ENCODE data around the gene CRYBA2. TPM values are rescaled to one million over a fixed set of nuclear protein-coding genes. Genes with fewer than 3 reads are reported as not detected.

CRYBA2 gene
- total RNA-seq, 4 donors from 2014 or later: not detected

DNA sequence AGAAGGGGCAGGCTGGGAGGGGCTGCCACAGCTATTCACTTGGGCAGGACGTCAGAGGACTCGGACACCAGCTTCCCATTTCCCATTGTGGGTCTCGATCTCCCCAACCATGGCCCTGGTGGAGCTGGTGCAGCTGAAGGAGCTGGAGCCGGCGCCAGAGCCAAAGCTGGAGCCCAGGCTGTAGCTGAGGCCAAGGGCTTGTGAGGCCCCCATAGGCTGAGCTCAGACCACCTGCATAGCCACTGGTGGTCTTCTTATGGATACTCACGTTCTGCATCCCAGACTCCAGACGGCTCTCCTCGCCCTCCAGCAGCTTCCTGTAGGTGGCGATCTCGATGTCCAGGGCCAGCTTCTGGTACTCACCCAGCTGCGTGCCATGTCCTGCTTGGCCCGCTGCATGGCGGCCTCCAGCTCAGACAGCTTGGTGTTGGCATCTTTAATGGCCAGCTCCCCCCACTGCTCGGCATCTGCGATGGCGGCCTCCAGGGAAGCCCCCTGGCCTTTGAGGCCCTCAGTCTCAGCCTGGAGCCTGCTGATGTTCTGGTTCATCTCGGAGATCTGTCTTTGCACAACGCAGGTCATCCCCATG is 39.8 kb downstream of the CRYBA2 start:
- peaks cover 6 to 17% (median 10%) of the 10 kb centered on the region in 3 donors for H3K27me3 ChIP-seq
- H3K9me3 ChIP-seq: no peaks in the 10 kb centered on the region
- intact Hi-C loops (cut with DNase I; ENCODE audit: low total_unique reads): no loop called here
- H3K27ac ChIP-seq: no peak overlapping the region
- no peak for ATAC-seq
- in situ Hi-C loops (cut with MboI; ENCODE audit: low sequenced_read_pairs in 4 of 4): no loop called here
- no peaks in the 10 kb centered on the region for H3K36me3 ChIP-seq
- no peak for DNase-seq
- no peak overlapping the region for H3K4me3 ChIP-seq
- no peaks in the 10 kb centered on the region for H3K4me1 ChIP-seq
- no peak for TF ChIP-seq POLR2A (IDR thresholded peaks at IDR 0.05)
- TF ChIP-seq, protein P1, sequence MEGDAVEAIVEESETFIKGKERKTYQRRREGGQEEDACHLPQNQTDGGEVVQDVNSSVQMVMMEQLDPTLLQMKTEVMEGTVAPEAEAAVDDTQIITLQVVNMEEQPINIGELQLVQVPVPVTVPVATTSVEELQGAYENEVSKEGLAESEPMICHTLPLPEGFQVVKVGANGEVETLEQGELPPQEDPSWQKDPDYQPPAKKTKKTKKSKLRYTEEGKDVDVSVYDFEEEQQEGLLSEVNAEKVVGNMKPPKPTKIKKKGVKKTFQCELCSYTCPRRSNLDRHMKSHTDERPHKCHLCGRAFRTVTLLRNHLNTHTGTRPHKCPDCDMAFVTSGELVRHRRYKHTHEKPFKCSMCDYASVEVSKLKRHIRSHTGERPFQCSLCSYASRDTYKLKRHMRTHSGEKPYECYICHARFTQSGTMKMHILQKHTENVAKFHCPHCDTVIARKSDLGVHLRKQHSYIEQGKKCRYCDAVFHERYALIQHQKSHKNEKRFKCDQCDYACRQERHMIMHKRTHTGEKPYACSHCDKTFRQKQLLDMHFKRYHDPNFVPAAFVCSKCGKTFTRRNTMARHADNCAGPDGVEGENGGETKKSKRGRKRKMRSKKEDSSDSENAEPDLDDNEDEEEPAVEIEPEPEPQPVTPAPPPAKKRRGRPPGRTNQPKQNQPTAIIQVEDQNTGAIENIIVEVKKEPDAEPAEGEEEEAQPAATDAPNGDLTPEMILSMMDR (IDR thresholded peaks at IDR 0.05 in 4 of 5, conservative IDR thresholded peaks at IDR 0.05 in 1 of 5): no peak

DNA sequence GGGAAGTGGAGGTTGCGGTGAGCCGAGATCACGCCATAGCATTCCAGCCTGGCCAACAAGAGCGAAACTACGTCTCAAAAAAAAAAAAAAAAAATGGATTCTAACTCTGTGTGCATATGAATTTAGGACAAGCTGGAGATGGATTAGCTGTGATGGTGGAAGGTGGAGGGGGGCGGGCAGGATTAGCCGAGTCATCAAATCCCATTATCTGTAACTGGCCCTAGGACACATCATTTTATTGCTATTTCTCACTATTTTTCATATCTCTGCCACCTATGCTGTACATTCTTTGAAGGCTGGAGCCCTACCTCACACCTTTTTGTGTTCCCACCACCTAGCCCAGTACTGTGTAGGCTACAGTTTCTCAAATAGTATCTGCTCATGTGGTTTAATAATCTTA is 41.1 kb downstream of the CRYBA2 start:
- no peak overlapping the region for H3K27ac ChIP-seq
- no peaks in the 10 kb centered on the region for H3K9me3 ChIP-seq
- no peak for TF ChIP-seq POLR2A (IDR thresholded peaks at IDR 0.05)
- TF ChIP-seq, protein P1 (IDR thresholded peaks at IDR 0.05 in 4 of 5, conservative IDR thresholded peaks at IDR 0.05 in 1 of 5): no peak
- DNase-seq: no peak
- H3K4me1 ChIP-seq: no peaks in the 10 kb centered on the region
- in situ Hi-C loops (cut with MboI; ENCODE audit: low sequenced_read_pairs in 4 of 4): no loop called here
- H3K27me3 ChIP-seq: peaks cover 0 to 8% (median 3%) of the 10 kb centered on the region in 3 donors
- intact Hi-C loops (cut with DNase I; ENCODE audit: low total_unique reads): no loop called here
- ATAC-seq: no peak
- H3K4me3 ChIP-seq: no peak overlapping the region
- no peaks in the 10 kb centered on the region for H3K36me3 ChIP-seq

DNA sequence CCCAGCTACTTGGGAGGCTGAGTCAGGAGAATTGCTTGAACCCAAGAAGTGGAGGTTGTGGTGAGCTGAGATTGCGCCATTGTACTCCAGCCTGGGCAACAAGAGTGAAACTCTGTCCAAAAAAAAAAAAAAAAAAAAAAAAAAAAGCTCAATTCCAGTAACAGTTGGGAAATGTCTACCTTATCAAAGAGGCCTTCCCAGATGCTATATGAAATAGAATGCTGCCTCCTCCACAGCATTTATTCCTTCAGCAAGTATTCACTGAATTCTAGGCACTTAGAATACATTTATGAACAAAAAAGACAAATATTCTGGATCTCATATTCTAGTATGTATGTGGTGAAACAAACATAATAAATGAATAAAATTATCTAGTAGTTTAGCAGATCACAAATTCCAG is 46.6 kb downstream of the CRYBA2 start:
- Histone ChIP-seq H3K27me3 (peaks cover 4 to 22% (median 9%) of the 10 kb centered on the region in 3 donors), H3K4me3 (no peak overlapping the region), H3K4me1 (no peaks in the 10 kb centered on the region), H3K27ac (no peak overlapping the region), H3K9me3 (no peaks in the 10 kb centered on the region), H3K36me3 (no peaks in the 10 kb centered on the region)
- no peak for DNase-seq
- TF ChIP-seq, protein P1 (IDR thresholded peaks at IDR 0.05 in 4 of 5, conservative IDR thresholded peaks at IDR 0.05 in 1 of 5): no peak
- no peak for TF ChIP-seq POLR2A (IDR thresholded peaks at IDR 0.05)
- in situ Hi-C loops (cut with MboI; ENCODE audit: low sequenced_read_pairs in 4 of 4) (no loop called here), intact Hi-C loops (cut with DNase I; ENCODE audit: low total_unique reads) (no loop called here)
- no peak for ATAC-seq

DNA sequence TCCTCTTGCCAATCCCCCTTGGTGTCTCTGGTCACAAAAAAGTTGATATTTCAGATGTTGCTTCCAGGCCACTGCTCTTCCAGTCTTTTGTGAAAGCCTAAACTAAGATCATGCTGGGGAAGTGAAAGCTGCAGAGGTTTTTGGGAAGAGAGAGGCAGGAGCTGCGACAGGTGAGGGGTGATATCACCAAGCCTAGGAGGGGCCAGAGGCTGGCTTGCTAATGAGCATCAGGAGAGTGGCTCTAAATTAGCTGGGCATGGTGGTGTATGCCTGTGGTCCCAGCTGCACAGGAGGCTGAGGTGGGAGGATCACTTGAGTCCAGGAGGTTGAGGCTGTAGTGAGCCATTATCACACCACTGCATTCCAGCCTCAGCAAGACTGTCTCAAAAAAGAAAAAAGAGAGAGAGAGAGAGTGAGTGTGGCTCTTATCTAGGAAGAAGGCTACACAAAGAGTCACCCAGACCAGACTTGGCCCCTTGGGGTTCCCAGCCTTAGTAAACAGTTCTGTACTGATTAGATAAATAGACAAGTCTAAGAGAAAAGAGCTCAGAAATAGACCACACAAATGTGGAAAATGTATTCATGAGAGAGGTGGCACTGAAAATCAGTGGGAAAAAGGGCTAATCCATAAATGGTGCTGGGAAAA is 48.3 kb downstream of the CRYBA2 start:
- intact Hi-C loops (cut with DNase I; ENCODE audit: low total_unique reads) (no loop called here), in situ Hi-C loops (cut with MboI; ENCODE audit: low sequenced_read_pairs in 4 of 4) (no loop called here)
- Histone ChIP-seq H3K4me3 (no peak overlapping the region), H3K4me1 (no peaks in the 10 kb centered on the region), H3K27ac (no peak overlapping the region), H3K27me3 (peaks cover 4 to 23% (median 9%) of the 10 kb centered on the region in 3 donors), H3K9me3 (no peaks in the 10 kb centered on the region), H3K36me3 (no peaks in the 10 kb centered on the region)
- ATAC-seq: no peak
- TF ChIP-seq, protein P1 (IDR thresholded peaks at IDR 0.05 in 4 of 5, conservative IDR thresholded peaks at IDR 0.05 in 1 of 5): no peak
- no peak for TF ChIP-seq POLR2A (IDR thresholded peaks at IDR 0.05)
- no peak for DNase-seq

MicroRNAs within 50 kb of the gene (microRNA counts, 767-probe panel; counts per million panel counts)
- microRNA hsa-miR-375: 356 to 448 counts per million in 2 donors

Small RNAs within 50 kb of the gene (microRNA-seq; reads per million reads assigned to microRNA genes)
- 224 to 250 reads per million in 2 donors for gene MIR375 (ENCODE audit: borderline replicate concordance in 2 of 2)

Other genes with a start within 250 kb of the CRYBA2 start
- gene CYP27A1, start 211.3 kb downstream of the CRYBA2 start, total RNA-seq: 10 to 100 TPM; 17.9 to 56.3 (median 26.8) TPM
- gene PRKAG3, start 161.6 kb downstream of the CRYBA2 start, total RNA-seq: 10 to 100 TPM in 3 of 4 donors, 1 to 10 TPM in 1; 8.3 to 65.4 (median 44.3) TPM
- 1 to 10 TPM in 2 of 4 donors, under 1 TPM in 2; 0.36 to 3.9 (median 2.1) TPM for gene WNT6, start 133.6 kb downstream of the CRYBA2 start, total RNA-seq
- not detected for gene WNT10A, start 112.6 kb downstream of the CRYBA2 start, total RNA-seq
- gene CDK5R2, start 33.8 kb downstream of the CRYBA2 start, total RNA-seq: not detected
- not detected for gene FEV, start 8.2 kb downstream of the CRYBA2 start, total RNA-seq
- under 1 TPM in 1 of 4 donors, not detected in 3; 0.09 TPM for gene CFAP65, start 48.1 kb upstream of the CRYBA2 start, total RNA-seq
- gene IHH, start 67.5 kb upstream of the CRYBA2 start, total RNA-seq: under 1 TPM in 1 of 4 donors, not detected in 3; 0.27 TPM
- 10 to 100 TPM; 24.5 to 39.0 (median 26.4) TPM for gene NHEJ1, start 167.4 kb upstream of the CRYBA2 start, total RNA-seq
- gene SLC23A3, start 176.6 kb upstream of the CRYBA2 start, total RNA-seq: 1 to 10 TPM in 1 of 4 donors, under 1 TPM in 1, not detected in 2; 0.11 to 1.5 TPM
- gene CNPPD1, start 183.5 kb upstream of the CRYBA2 start, total RNA-seq: 100 to 1,000 TPM in 1 of 4 donors, 10 to 100 TPM in 3; 53.5 to 114 (median 55.9) TPM
- 10 to 100 TPM; 39.8 to 57.2 (median 44.9) TPM for gene RETREG2, start 184.9 kb upstream of the CRYBA2 start, total RNA-seq
- gene ZFAND2B, start 213.4 kb upstream of the CRYBA2 start, total RNA-seq: 10 to 100 TPM; 33.2 to 60.8 (median 41.2) TPM
- 10 to 100 TPM; 15.0 to 45.8 (median 31.8) TPM for gene ABCB6, start 225.5 kb upstream of the CRYBA2 start, total RNA-seq
- 100 to 1,000 TPM; 111 to 208 (median 176) TPM for gene ATG9A, start 236.2 kb upstream of the CRYBA2 start, total RNA-seq
- 10 to 100 TPM; 13.0 to 23.0 (median 19.1) TPM for gene ANKZF1, start 236.4 kb upstream of the CRYBA2 start, total RNA-seq

All from gastrocnemius medialis (tissue), 4 donors.